ENCODE results near the gene NLK. TPM values are rescaled to one million over a fixed set of nuclear protein-coding genes. Genes with fewer than 3 reads are reported as not detected.

Gene NLK
- total and polyA plus RNA-seq, 2 donors (not counting 3 experiments of a cell fraction or from before 2014, with no cell fraction given), result 23.8 to 34.2 TPM

GRCh38 chr17:28136923-28137322, 94.4 kb downstream of the NLK start:
- H3K9me3 ChIP-seq (replicated peaks; ENCODE audit: control insufficient read depth, insufficient read depth, low read length), result no peaks in the 10 kb centered on the region
- DNase-seq (ENCODE audit: low read depth, low spot score), result no peak
- H4K20me1 ChIP-seq (replicated peaks; ENCODE audit: control insufficient read depth, extremely low read depth, insufficient read depth, low read length), result peaks cover 2% of the 10 kb centered on the region
- intact Hi-C loops (cut with micrococcal nuclease) (no loop called here), dilution Hi-C loops (cut with MboI; ENCODE audit: extremely low pct_ligation_motif_present, low sequenced_read_pairs) (no loop called here)
- ChIA-PET POLR2A (no interaction called here), CTCF (interaction anchor here (0.6 kb wide), 1 partner anchor 166 kb away, joined by 4 read pairs; no protein-coding TSS in a partner anchor)
- H3K4me2 ChIP-seq (ENCODE audit: insufficient read depth, low read length), result no peak overlapping the region
- peaks cover 25% of the 10 kb centered on the region for H3K4me1 ChIP-seq (ENCODE audit: control insufficient read depth, extremely low read depth, insufficient read depth, low read length)
- no peak overlapping the region for H3K9ac ChIP-seq (replicated peaks; ENCODE audit: extremely low read depth, insufficient read depth, low read length)
- no peak for FAIRE-seq
- no TSS peak for BruUV-seq (replicated peaks)
- H3K27ac ChIP-seq (ENCODE audit: insufficient read depth, low read depth, low read length), result no peak overlapping the region
- H3K79me2 ChIP-seq (ENCODE audit: control insufficient read depth, insufficient read depth, low read length), result no peaks in the 10 kb centered on the region
- H3K27me3 ChIP-seq (ENCODE audit: control insufficient read depth in 2 of 2, insufficient read depth in 2 of 2, low read length in 2 of 2), result no peaks in the 10 kb centered on the region
- no peak overlapping the region for H2AFZ ChIP-seq (ENCODE audit: low read depth, low read length)
- H3K9me1 ChIP-seq (replicated peaks; ENCODE audit: control insufficient read depth, extremely low read depth, insufficient read depth, low read length), result no peaks in the 10 kb centered on the region
- TF ChIP-seq POLR2AphosphoS5 (IDR thresholded peaks at IDR 0.05; ENCODE audit: insufficient read depth, low read depth, low read length) (no peak), POLR2A (IDR thresholded peaks at IDR 0.05; ENCODE audit: low read depth, low read length) (no peak)
- H3K4me3 ChIP-seq (replicated peaks in 1 of 3; ENCODE audit: insufficient read depth in 1 of 3, low read depth in 1 of 3, low read length in 3 of 3), result no peak overlapping the region
- peaks cover 0 to 3% of the 10 kb centered on the region in 2 experiments for H3K36me3 ChIP-seq (ENCODE audit: control insufficient read depth in 2 of 2, extremely low read depth in 1 of 2, insufficient read depth in 2 of 2, low read length in 2 of 2)

GRCh38 chr17:28139822-28140221, 97.3 kb downstream of the NLK start:
- Histone ChIP-seq H4K20me1 (replicated peaks; ENCODE audit: control insufficient read depth, extremely low read depth, insufficient read depth, low read length) (peaks cover 2% of the 10 kb centered on the region), H3K4me2 (ENCODE audit: insufficient read depth, low read length) (no peak overlapping the region), H3K4me3 (replicated peaks in 1 of 3; ENCODE audit: insufficient read depth in 1 of 3, low read depth in 1 of 3, low read length in 3 of 3) (no peak overlapping the region), H3K4me1 (ENCODE audit: control insufficient read depth, extremely low read depth, insufficient read depth, low read length) (peaks cover 2% of the 10 kb centered on the region), H3K36me3 (ENCODE audit: control insufficient read depth in 2 of 2, extremely low read depth in 1 of 2, insufficient read depth in 2 of 2, low read length in 2 of 2) (no peaks in the 10 kb centered on the region), H3K79me2 (ENCODE audit: control insufficient read depth, insufficient read depth, low read length) (no peaks in the 10 kb centered on the region), H3K9me1 (replicated peaks; ENCODE audit: control insufficient read depth, extremely low read depth, insufficient read depth, low read length) (no peaks in the 10 kb centered on the region), H2AFZ (ENCODE audit: low read depth, low read length) (no peak overlapping the region), H3K27me3 (ENCODE audit: control insufficient read depth in 2 of 2, insufficient read depth in 2 of 2, low read length in 2 of 2) (no peaks in the 10 kb centered on the region), H3K27ac (ENCODE audit: insufficient read depth, low read depth, low read length) (no peak overlapping the region), H3K9me3 (replicated peaks; ENCODE audit: control insufficient read depth, insufficient read depth, low read length) (no peaks in the 10 kb centered on the region), H3K9ac (replicated peaks; ENCODE audit: extremely low read depth, insufficient read depth, low read length) (no peak overlapping the region)
- no TSS peak for BruUV-seq (replicated peaks)
- DNase-seq (ENCODE audit: low read depth, low spot score) (no peak), FAIRE-seq (no peak)
- dilution Hi-C loops (cut with MboI; ENCODE audit: extremely low pct_ligation_motif_present, low sequenced_read_pairs) (no loop called here), intact Hi-C loops (cut with micrococcal nuclease) (no loop called here)
- CTCF ChIA-PET, result interaction anchor here (2.1 kb wide), 1 partner anchor 10 kb away, joined by 4 read pairs; no protein-coding TSS in a partner anchor
- POLR2A ChIA-PET, result interaction anchor here (0.7 kb wide), 1 partner anchor 8 kb away, joined by 3 read pairs; no protein-coding TSS in a partner anchor
- TF ChIP-seq EZH2 (IDR thresholded peaks at IDR 0.05; ENCODE audit: borderline replicate concordance, low read depth, low read length, severe bottlenecking), result no peak
- TF ChIP-seq POLR2AphosphoS5 (IDR thresholded peaks at IDR 0.05; ENCODE audit: insufficient read depth, low read depth, low read length), result no peak

All from endothelial cell of umbilical vein (primary cell).